HUDEP-2 (cell line): ENCODE results near the gene ZNF608.
A peak's percentile ranks its signal among the peaks of the same experiment; 100 is the strongest.

Experiments used
- DNase-seq, 76 experiments: peaks; one replicate each; lab custom pipeline; 2025; ENCODE audit not compliant: unreplicated experiment in 76 of 76; lab: John Stamatoyannopoulos, UW

The ZNF608 gene

GRCh38 chr5:124738681-124739633, 7.5 kb downstream of the ZNF608 start:
- no peak for DNase-seq

- DNase-seq = no peak
Observed at GRCh38 chr5:124737651-124738050, 8.8 kb downstream of the ZNF608 start.

GRCh38 chr5:124736805-124737188, 9.6 kb downstream of the ZNF608 start:
- DNase-seq = no peak

GRCh38 chr5:124736082-124736804, 10.2 kb downstream of the ZNF608 start:
- no peak for DNase-seq

- no peak for DNase-seq
Observed at GRCh38 chr5:124735169-124735858, 11.1 kb downstream of the ZNF608 start.

GRCh38 chr5:124734574-124735168, 11.8 kb downstream of the ZNF608 start:
- no peak for DNase-seq

- DNase-seq = no peak
Observed at GRCh38 chr5:124733329-124733650, 13.1 kb downstream of the ZNF608 start.

- DNase-seq = no peak
Observed at GRCh38 chr5:124732428-124733328, 13.8 kb downstream of the ZNF608 start.

GRCh38 chr5:124730381-124730780, 16.1 kb downstream of the ZNF608 start:
- no peak for DNase-seq

- DNase-seq = no peak
Observed at GRCh38 chr5:124729720-124730359, 16.6 kb downstream of the ZNF608 start.

- DNase-seq = no peak
Observed at GRCh38 chr5:124728968-124729332, 17.5 kb downstream of the ZNF608 start.

- peak in 1 of 76 experiments; percentile 15 for DNase-seq
Observed at GRCh38 chr5:124728331-124728967, 18.0 kb downstream of the ZNF608 start.

- no peak for DNase-seq
Observed at GRCh38 chr5:124726631-124727362, 19.6 kb downstream of the ZNF608 start.

GRCh38 chr5:124725622-124726258, 20.7 kb downstream of the ZNF608 start:
- DNase-seq = no peak

GRCh38 chr5:124725040-124725434, 21.4 kb downstream of the ZNF608 start:
- no peak for DNase-seq

GRCh38 chr5:124724357-124725039, 21.9 kb downstream of the ZNF608 start:
- no peak for DNase-seq

GRCh38 chr5:124721229-124721735, 25.2 kb downstream of the ZNF608 start:
- no peak for DNase-seq
